B cell (primary cell): ENCODE data around the gene COPS3. TPM values are rescaled to one million over a fixed set of nuclear protein-coding genes. Genes with fewer than 3 reads are reported as not detected.

Experiments used
- ATAC-seq: fragments of 200-7000 bp; cut with Tn5 transposase; one replicate; pipeline ENCODE4 v1.10.0; 2021; ENCODE audit warnings: low read depth, mild to moderate bottlenecking, moderate number of reproducible peaks, moderate library complexity
- CTCF ChIA-PET: fragments of 350-600 bp; sonication (Branson Sonifier 250); formaldehyde crosslinking; loops from one replicate; lab custom pipeline; 2021; ENCODE audit warnings: antibody characterized with exemption, inconsistent platforms; lab: Charles Lee
- POLR2A ChIA-PET: fragments of 350-600 bp; sonication (Branson Sonifier 250); formaldehyde crosslinking; loops from one replicate; lab custom pipeline; 2021; ENCODE audit warnings: antibody characterized with exemption; lab: Charles Lee
- DNase-seq: peaks from one replicate; pipeline ENCODE4 v3.0.0; 2013
- H2AFZ ChIP-seq: 2 replicates; pipeline ENCODE4 v1.6.1; 2012; ENCODE audit warnings: mild to moderate bottlenecking, low read depth, low read length; ENCODE audit not compliant: insufficient read depth, poor library complexity, severe bottlenecking
- H3K27ac ChIP-seq, 2 donors: 1 replicate in 1 of 2; 2 replicates in 1 of 2; pipeline ENCODE4 v1.5.1; 2012 to 2013; ENCODE audit warnings: low read length in 2 of 2, mild to moderate bottlenecking in 2 of 2, moderate library complexity in 1 of 2
- H3K27me3 ChIP-seq, 4 experiments: fragments of 200-600 bp in 1 of 4; sonication (generic) in 1 of 4; replicated peaks in 1 of 4; 1 replicate in 2 of 4; 2 replicates in 2 of 4; pipeline versions ENCODE4 v1.6.1 to v1.7.0; 2013 to 2016; ENCODE audit warnings: low read length in 3 of 4, mild to moderate bottlenecking in 2 of 4, mixed read lengths in 1 of 4, moderate library complexity in 1 of 4; ENCODE audit not compliant: insufficient read depth in 4 of 4, control insufficient read depth in 3 of 4; ENCODE audit errors: control extremely low read depth in 1 of 4
- H3K36me3 ChIP-seq, 2 experiments: replicated peaks in 1 of 2; 1 replicate in 1 of 2; 2 replicates in 1 of 2; pipeline versions ENCODE4 v1.6.1 to v1.7.1; 2013; ENCODE audit warnings: low read length in 1 of 2; ENCODE audit not compliant: insufficient read depth in 2 of 2, control insufficient read depth in 1 of 2; ENCODE audit errors: control extremely low read depth in 1 of 2, extremely low read depth in 1 of 2
- H3K4me1 ChIP-seq, 2 donors: fragments of 200-600 bp in 1 of 2; sonication (generic) in 1 of 2; 1 replicate in 1 of 2; 2 replicates in 1 of 2; pipeline versions ENCODE4 v1.5.1 to v1.6.1; 2013 to 2017; ENCODE audit warnings: low read length in 2 of 2; ENCODE audit not compliant: control insufficient read depth in 2 of 2, insufficient read depth in 2 of 2
- H3K4me2 ChIP-seq: replicated peaks from 2 replicates; pipeline ENCODE3; 2012; ENCODE audit warnings: mild to moderate bottlenecking, low read depth, low read length; ENCODE audit not compliant: poor library complexity, severe bottlenecking
- H3K4me3 ChIP-seq, 5 experiments: fragments of 200-600 bp in 1 of 5; sonication (generic) in 1 of 5; 1 replicate in 3 of 5; 2 replicates in 2 of 5; pipeline versions ENCODE4 v1.5.1 to v1.7.0; 2011 to 2016; ENCODE audit warnings: low read length in 4 of 5, mild to moderate bottlenecking in 4 of 5, low read depth in 2 of 5, control low read depth in 1 of 5, moderate library complexity in 1 of 5; ENCODE audit not compliant: insufficient read depth in 1 of 5; ENCODE audit errors: control extremely low read depth in 1 of 5, extremely low read depth in 1 of 5
- H3K79me2 ChIP-seq: fragments of 200-600 bp; sonication (generic); one replicate; pipeline ENCODE4 v1.6.0; 2016; ENCODE audit warnings: low read length; ENCODE audit not compliant: control insufficient read depth, insufficient read depth
- H3K9ac ChIP-seq: fragments of 200-600 bp; sonication (generic); 2 replicates; pipeline ENCODE4 v1.6.1; 2017; ENCODE audit warnings: mild to moderate bottlenecking, low read length, moderate library complexity
- H3K9me3 ChIP-seq, 3 donors: one replicate each; pipeline versions ENCODE4 v1.6.1 to v1.7.1; 2013; ENCODE audit warnings: low read length in 2 of 3; ENCODE audit not compliant: control insufficient read depth in 2 of 3, insufficient read depth in 1 of 3; ENCODE audit errors: control extremely low read depth in 1 of 3
- H4K20me1 ChIP-seq: 2 replicates; pipeline ENCODE4 v1.6.0; 2012; ENCODE audit warnings: mild to moderate bottlenecking, low read length; ENCODE audit not compliant: insufficient read depth, control insufficient read depth, poor library complexity, severe bottlenecking
- H3K27ac Mint-ChIP-seq: one replicate; pipeline ENCODE4 v1.8.0; 2021; ENCODE audit warnings: mixed read lengths
- H3K27me3 Mint-ChIP-seq: one replicate; pipeline ENCODE4 v1.8.0; 2021; ENCODE audit warnings: mixed read lengths
- H3K4me1 Mint-ChIP-seq: one replicate; pipeline ENCODE4 v1.8.0; 2021; ENCODE audit warnings: mixed read lengths
- H3K4me3 Mint-ChIP-seq: one replicate; pipeline ENCODE4 v1.8.0; 2021; ENCODE audit warnings: mixed read lengths
- H3K9me3 Mint-ChIP-seq: one replicate; pipeline ENCODE4 v1.8.0; 2022; ENCODE audit warnings: mixed read lengths; ENCODE audit not compliant: insufficient read depth
- CTCF ChIP-seq: fragments of 200-600 bp; IDR thresholded peaks from one replicate; pipeline ENCODE4 v1.8.0; 2022; ENCODE audit warnings: antibody characterized with exemption, mild to moderate bottlenecking
- EZH2 ChIP-seq: IDR thresholded peaks from 2 replicates; pipeline ENCODE4 v1.6.1; 2012; ENCODE audit warnings: borderline replicate concordance, low read depth, mild to moderate bottlenecking, moderate library complexity, low read length; ENCODE audit not compliant: insufficient read depth, poor library complexity, severe bottlenecking
- WGBS: methylation state at CpG from one replicate; pipeline ENCODE4 v1.1.5; 2013; ENCODE audit warnings: missing lambda C conversion rate; ENCODE audit not compliant: insufficient coverage; 5-methylcytosine and 5-hydroxymethylcytosine counted together
- intact Hi-C: fragments of 100-400 bp; cut with micrococcal nuclease; formaldehyde crosslinking; loops from one replicate; pipeline ENCODE4 v1.10.0; 2022
- polyA plus RNA-seq: library from polyadenylated mRNA; depleted of rRNA; stranded (reverse); fragments of >200 nt; gene quantifications from 2 replicates; pipeline ENCODE4 v1.2.3, GENCODE V29; 2012
- total RNA-seq, 2 donors: library from RNA; stranded (reverse); fragments of 120-200 nt in 1 of 2; gene quantifications; 1 replicate in 1 of 2; 2 replicates in 1 of 2; pipeline versions ENCODE4 v1.2.3 to v1.2.4, GENCODE V29; 2013 to 2022

Gene COPS3
- total and polyA plus RNA-seq, 2 donors (not counting 1 experiment from before 2014, with no cell fraction given): 37.2 to 45.5 TPM

DNA sequence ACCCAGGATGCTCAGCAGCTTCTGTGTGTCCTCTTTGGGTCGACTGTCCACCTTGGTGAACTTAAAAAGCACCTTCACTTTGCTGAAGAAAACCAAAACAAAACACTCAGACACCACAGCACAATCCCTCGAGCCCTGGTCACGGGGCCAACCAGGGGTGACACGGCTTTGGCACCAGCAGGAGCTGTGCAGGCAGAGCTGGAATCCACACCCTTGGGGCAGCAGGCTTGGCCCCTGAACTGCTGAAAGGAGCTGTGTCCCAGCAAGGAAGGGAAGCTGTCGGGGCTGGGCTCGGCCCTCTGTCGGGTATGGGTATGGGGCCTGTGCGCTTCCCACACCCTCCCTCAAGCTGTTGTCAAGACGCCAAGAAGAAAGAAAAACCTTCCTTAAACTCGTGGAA lies 67.3 kb downstream of the COPS3 start:
- Histone ChIP-seq H3K9me3 (no peaks in the 10 kb centered on the region), H3K27me3 (no peaks in the 10 kb centered on the region), H3K36me3 (peaks cover 4 to 54% of the 10 kb centered on the region in 2 experiments), H3K4me3 (no peak overlapping the region), H4K20me1 (no peaks in the 10 kb centered on the region), H3K4me2 (no peak overlapping the region), H3K27ac (no peak overlapping the region), H2AFZ (no peak overlapping the region), H3K9ac (no peak overlapping the region), H3K4me1 (no peaks in the 10 kb centered on the region), H3K79me2 (no peaks in the 10 kb centered on the region)
- no peak for DNase-seq
- TF ChIP-seq EZH2 (no peak), CTCF (no peak)
- intact Hi-C loops: no loop called here
- H3K4me3 Mint-ChIP-seq: no peak overlapping the region
- H3K27me3 Mint-ChIP-seq: no peaks in the 10 kb centered on the region
- no peaks in the 10 kb centered on the region for H3K4me1 Mint-ChIP-seq
- ATAC-seq: no peak
- ChIA-PET POLR2A (no interaction called here), CTCF (no interaction called here)
- WGBS: 96% methylated on average over 6 of the region's 10 CpGs
- H3K9me3 Mint-ChIP-seq: no peaks in the 10 kb centered on the region
- no peak overlapping the region for H3K27ac Mint-ChIP-seq

DNA sequence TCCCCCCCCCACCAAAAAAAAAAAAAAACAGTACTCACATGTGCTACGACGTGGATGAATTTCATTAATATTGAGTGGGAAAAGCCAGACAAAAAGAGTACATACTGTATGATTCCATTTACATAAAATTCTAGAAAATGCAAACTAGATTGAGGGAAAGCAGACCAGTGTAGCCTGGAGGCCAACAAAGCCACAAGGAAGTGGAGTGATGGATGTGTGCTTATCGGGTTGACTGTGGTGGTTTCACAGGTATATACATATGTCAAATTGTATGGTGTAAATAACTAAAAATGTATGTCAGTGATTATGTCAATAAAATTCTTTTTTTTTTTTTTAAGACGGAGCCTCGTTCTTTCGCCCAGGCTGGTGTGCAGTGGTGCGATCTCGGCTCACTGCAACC lies 73.0 kb downstream of the COPS3 start:
- H3K4me1 Mint-ChIP-seq: peaks cover 20% of the 10 kb centered on the region
- H3K4me3 ChIP-seq: no peak overlapping the region
- H3K27me3 ChIP-seq: no peaks in the 10 kb centered on the region
- H3K9me3 Mint-ChIP-seq: no peaks in the 10 kb centered on the region
- H3K27ac ChIP-seq: no peak overlapping the region
- POLR2A ChIA-PET: no interaction called here
- no peak overlapping the region for H2AFZ ChIP-seq
- no peak overlapping the region for H3K4me3 Mint-ChIP-seq
- H3K9ac ChIP-seq: no peak overlapping the region
- H3K79me2 ChIP-seq: peaks cover 9% of the 10 kb centered on the region
- H3K36me3 ChIP-seq: peaks cover 4 to 5% of the 10 kb centered on the region in 2 experiments
- TF ChIP-seq EZH2 (no peak), CTCF (no peak)
- H4K20me1 ChIP-seq: peaks cover 4% of the 10 kb centered on the region
- H3K4me1 ChIP-seq: peaks cover 14 to 25% of the 10 kb centered on the region in 2 donors
- no peak overlapping the region for H3K27ac Mint-ChIP-seq
- no peak overlapping the region for H3K4me2 ChIP-seq
- peaks cover 0 to 11% (median 0%) of the 10 kb centered on the region in 3 donors for H3K9me3 ChIP-seq
- DNase-seq (peak; percentile 29), ATAC-seq (no peak)
- WGBS: 89% methylated on average over 6 of the region's 8 CpGs
- CTCF ChIA-PET: no interaction called here
- intact Hi-C loops: loop anchor here (10.0 kb wide), 1 partner anchor 163 kb away; the partner anchor contains the start of gene MPRIP
- H3K27me3 Mint-ChIP-seq: no peaks in the 10 kb centered on the region
